H9 (cell line): ENCODE measurements around the gene RBM19. TPM values are rescaled to one million over a fixed set of nuclear protein-coding genes. Genes with fewer than 3 reads are reported as not detected.

Source experiments
- DNase-seq: peaks from one replicate; pipeline ENCODE4 v3.0.0-alpha.2; 2017
- H2AFZ ChIP-seq: one replicate; pipeline ENCODE4 v1.6.1; 2013; ENCODE audit warnings: mild to moderate bottlenecking, low read length, control low read depth, moderate library complexity
- H2AK5ac ChIP-seq: 2 replicates; pipeline ENCODE4 v1.6.1; 2013; ENCODE audit warnings: low read length, control low read depth, mixed read lengths; ENCODE audit not compliant: insufficient read length
- H2BK120ac ChIP-seq: one replicate; pipeline ENCODE4 v1.6.1; 2013; ENCODE audit warnings: low read depth, mild to moderate bottlenecking, low read length, control low read depth, inconsistent platforms; ENCODE audit not compliant: poor library complexity, severe bottlenecking
- H2BK12ac ChIP-seq: 2 replicates; pipeline ENCODE4 v1.6.1; 2013; ENCODE audit warnings: low read length, control low read depth, mixed read lengths, low read depth; ENCODE audit not compliant: insufficient read length
- H2BK15ac ChIP-seq: 2 replicates; pipeline ENCODE4 v1.6.1; 2013; ENCODE audit warnings: low read depth, low read length, control low read depth
- H2BK20ac ChIP-seq: one replicate; pipeline ENCODE4 v1.6.1; 2013; ENCODE audit warnings: low read depth, mild to moderate bottlenecking, low read length, control low read depth, inconsistent platforms; ENCODE audit not compliant: poor library complexity, severe bottlenecking
- H2BK5ac ChIP-seq: 2 replicates; pipeline ENCODE4 v1.6.1; 2013; ENCODE audit warnings: low read length, control low read depth, mixed read lengths; ENCODE audit not compliant: insufficient read length
- H3K14ac ChIP-seq: 2 replicates; pipeline ENCODE4 v1.6.1; 2013; ENCODE audit warnings: low read length, control low read depth; ENCODE audit not compliant: insufficient read depth
- H3K18ac ChIP-seq: 2 replicates; pipeline ENCODE4 v1.6.1; 2013; ENCODE audit warnings: low read depth, mild to moderate bottlenecking, mixed read lengths, low read length, control low read depth; ENCODE audit not compliant: insufficient read length
- H3K23ac ChIP-seq: 2 replicates; pipeline ENCODE4 v1.6.1; 2013; ENCODE audit warnings: low read length, control low read depth, mixed read lengths, low read depth; ENCODE audit not compliant: insufficient read length
- H3K23me2 ChIP-seq: 2 replicates; pipeline ENCODE4 v1.6.1; 2013; ENCODE audit warnings: low read depth, mild to moderate bottlenecking, mixed read lengths, low read length, control low read depth; ENCODE audit not compliant: insufficient read length, poor library complexity, severe bottlenecking
- H3K27ac ChIP-seq: 2 replicates; pipeline ENCODE4 v1.5.1; 2013; ENCODE audit warnings: low read length, control low read depth, mixed read lengths, low read depth; ENCODE audit not compliant: insufficient read length
- H3K27me3 ChIP-seq: 2 replicates; pipeline ENCODE4 v1.6.1; 2013; ENCODE audit warnings: low read length, control low read depth, inconsistent platforms; ENCODE audit not compliant: insufficient read depth
- H3K4ac ChIP-seq: 2 replicates; pipeline ENCODE4 v1.6.1; 2013; ENCODE audit warnings: low read depth, mild to moderate bottlenecking, control low read depth, inconsistent platforms, low read length, moderate library complexity
- H3K4me1 ChIP-seq: 2 replicates; pipeline ENCODE4 v1.6.1; 2013; ENCODE audit warnings: low read length, control low read depth, inconsistent platforms; ENCODE audit not compliant: insufficient read depth
- H3K4me2 ChIP-seq: 2 replicates; pipeline ENCODE4 v1.6.1; 2013; ENCODE audit warnings: low read length, control low read depth, mixed read lengths; ENCODE audit not compliant: insufficient read length, insufficient read depth
- H3K56ac ChIP-seq: 2 replicates; pipeline ENCODE4 v1.6.1; 2013; ENCODE audit warnings: low read depth, mild to moderate bottlenecking, mixed read lengths, low read length, control low read depth; ENCODE audit not compliant: insufficient read length
- H3K79me1 ChIP-seq: 2 replicates; pipeline ENCODE4 v1.6.1; 2013; ENCODE audit warnings: low read depth, mild to moderate bottlenecking, moderate library complexity, low read length, control low read depth, inconsistent platforms; ENCODE audit not compliant: insufficient read depth, poor library complexity, severe bottlenecking
- H3K79me2 ChIP-seq: 2 replicates; pipeline ENCODE4 v1.6.1; 2013; ENCODE audit warnings: low read length, control low read depth, inconsistent platforms; ENCODE audit not compliant: insufficient read depth
- H3K9ac ChIP-seq: 2 replicates; pipeline ENCODE4 v1.6.1; 2013; ENCODE audit warnings: low read length, control low read depth, mixed read lengths; ENCODE audit not compliant: insufficient read length; ENCODE audit errors: extremely low read depth
- H3K9me3 ChIP-seq: one replicate; pipeline ENCODE4 v1.6.1; 2013; ENCODE audit warnings: low read depth, low read length, inconsistent platforms; ENCODE audit not compliant: control insufficient read depth
- H3T11ph ChIP-seq: one replicate; pipeline ENCODE4 v1.6.1; 2013; ENCODE audit warnings: mild to moderate bottlenecking, low read length, control low read depth, inconsistent platforms
- H4K20me1 ChIP-seq: one replicate; pipeline ENCODE4 v1.6.1; 2013; ENCODE audit not compliant: control insufficient read depth, insufficient read length, insufficient read depth
- H4K5ac ChIP-seq: 2 replicates; pipeline ENCODE4 v1.6.1; 2013; ENCODE audit warnings: low read depth, mild to moderate bottlenecking, mixed read lengths, low read length, control low read depth; ENCODE audit not compliant: insufficient read length
- H4K8ac ChIP-seq: replicated peaks from 2 replicates; pipeline ENCODE4 v1.6.1; 2013; ENCODE audit warnings: low read length, control low read depth, mixed read lengths, low read depth; ENCODE audit not compliant: insufficient read length
- H4K91ac ChIP-seq: 2 replicates; pipeline ENCODE4 v1.6.1; 2013; ENCODE audit warnings: low read depth, mild to moderate bottlenecking, moderate library complexity, mixed read lengths, low read length, control low read depth; ENCODE audit not compliant: insufficient read length
- H3K27ac Mint-ChIP-seq, 3 experiments: 2 replicates in 2 of 3; 3 replicates in 1 of 3; pipeline ENCODE4 v1.8.0; 2020 to 2021; ENCODE audit warnings: mixed read lengths in 3 of 3, mild to moderate bottlenecking in 1 of 3, moderate library complexity in 1 of 3
- H3K27me3 Mint-ChIP-seq: 2 replicates; pipeline ENCODE4 v1.8.0; 2021; ENCODE audit warnings: low read depth, mild to moderate bottlenecking, moderate library complexity, mixed read lengths
- H3K36me3 Mint-ChIP-seq, 3 experiments: 2 replicates in 2 of 3; 3 replicates in 1 of 3; pipeline ENCODE4 v1.8.0; 2020 to 2021; ENCODE audit warnings: low read depth in 3 of 3, mixed read lengths in 3 of 3; ENCODE audit not compliant: insufficient read depth in 1 of 3
- H3K4me1 Mint-ChIP-seq, 2 experiments: 2 replicates each; pipeline ENCODE4 v1.8.0; 2020; ENCODE audit warnings: mixed read lengths in 2 of 2
- H3K4me3 Mint-ChIP-seq, 2 experiments: 2 replicates in 1 of 2; 3 replicates in 1 of 2; pipeline ENCODE4 v1.8.0; 2020 to 2021; ENCODE audit warnings: mild to moderate bottlenecking in 2 of 2, mixed read lengths in 2 of 2, moderate library complexity in 1 of 2
- H3K9me3 Mint-ChIP-seq, 2 experiments: 2 replicates in 1 of 2; 3 replicates in 1 of 2; pipeline ENCODE4 v1.8.0; 2020; ENCODE audit warnings: mild to moderate bottlenecking in 2 of 2, mixed read lengths in 2 of 2, moderate library complexity in 1 of 2
- WGBS: extraction: QIAGEN DNeasy Blood & Tissue Kit; methylation state at CpG from one replicate; pipeline ENCODE4 v1.1.7; 2013; ENCODE audit warnings: missing lambda C conversion rate, low lambda C conversion rate, mixed read lengths; ENCODE audit not compliant: insufficient read length; ENCODE audit errors: extremely low coverage; 5-methylcytosine and 5-hydroxymethylcytosine counted together
- total RNA-seq: library from RNA; stranded (reverse); gene quantifications from 2 replicates; pipeline ENCODE4 v1.2.1, GENCODE V29; 2021
- TF ChIP-seq, protein P1 (sequence below): fragments of 200-600 bp; sonication (generic); conservative IDR thresholded peaks from 3 replicates; pipeline ENCODE4 v1.8.0; 2021; ENCODE audit warnings: antibody characterized with exemption, mild to moderate bottlenecking

The RBM19 gene
- total RNA-seq, 1 experiment from 2014 or later, result 32.2 TPM

DNA sequence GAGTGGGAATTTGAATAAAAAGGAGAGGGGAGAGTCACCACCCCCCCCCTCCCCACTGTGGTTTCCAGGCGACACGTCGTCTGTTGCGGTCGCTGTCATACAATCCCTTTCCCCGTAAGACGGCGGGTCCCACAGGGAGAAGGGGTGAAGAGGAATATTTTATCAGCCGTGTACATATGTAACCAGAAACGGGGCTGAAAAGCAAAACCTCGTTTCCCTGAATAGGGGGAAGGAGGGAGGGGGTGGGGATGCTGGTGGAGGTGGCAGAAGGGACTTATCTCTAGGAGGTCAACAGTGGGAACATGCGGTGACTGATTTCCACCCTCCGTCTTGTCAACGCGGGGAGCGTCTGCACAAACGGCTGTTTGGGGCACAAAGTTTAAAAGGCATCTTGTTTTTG lies 171.4 kb downstream of the RBM19 start:
- H3K23me2 ChIP-seq, result no peaks in the 10 kb centered on the region
- no peak overlapping the region for H3K14ac ChIP-seq
- H2BK5ac ChIP-seq, result no peak overlapping the region
- no peak overlapping the region for H2AK5ac ChIP-seq
- no peak overlapping the region for H3T11ph ChIP-seq
- no peaks in the 10 kb centered on the region for H3K79me1 ChIP-seq
- H3K4me3 Mint-ChIP-seq, result no peak overlapping the region
- TF ChIP-seq, protein P1, sequence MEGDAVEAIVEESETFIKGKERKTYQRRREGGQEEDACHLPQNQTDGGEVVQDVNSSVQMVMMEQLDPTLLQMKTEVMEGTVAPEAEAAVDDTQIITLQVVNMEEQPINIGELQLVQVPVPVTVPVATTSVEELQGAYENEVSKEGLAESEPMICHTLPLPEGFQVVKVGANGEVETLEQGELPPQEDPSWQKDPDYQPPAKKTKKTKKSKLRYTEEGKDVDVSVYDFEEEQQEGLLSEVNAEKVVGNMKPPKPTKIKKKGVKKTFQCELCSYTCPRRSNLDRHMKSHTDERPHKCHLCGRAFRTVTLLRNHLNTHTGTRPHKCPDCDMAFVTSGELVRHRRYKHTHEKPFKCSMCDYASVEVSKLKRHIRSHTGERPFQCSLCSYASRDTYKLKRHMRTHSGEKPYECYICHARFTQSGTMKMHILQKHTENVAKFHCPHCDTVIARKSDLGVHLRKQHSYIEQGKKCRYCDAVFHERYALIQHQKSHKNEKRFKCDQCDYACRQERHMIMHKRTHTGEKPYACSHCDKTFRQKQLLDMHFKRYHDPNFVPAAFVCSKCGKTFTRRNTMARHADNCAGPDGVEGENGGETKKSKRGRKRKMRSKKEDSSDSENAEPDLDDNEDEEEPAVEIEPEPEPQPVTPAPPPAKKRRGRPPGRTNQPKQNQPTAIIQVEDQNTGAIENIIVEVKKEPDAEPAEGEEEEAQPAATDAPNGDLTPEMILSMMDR, result no peak
- H3K79me2 ChIP-seq, result no peaks in the 10 kb centered on the region
- H4K91ac ChIP-seq, result no peak overlapping the region
- H3K9me3 ChIP-seq, result no peaks in the 10 kb centered on the region
- H2BK120ac ChIP-seq, result no peak overlapping the region
- no peak overlapping the region for H2BK12ac ChIP-seq
- no peak overlapping the region for H3K23ac ChIP-seq
- no peaks in the 10 kb centered on the region for H3K27me3 ChIP-seq
- no peak overlapping the region for H3K9ac ChIP-seq
- DNase-seq, result no peak
- H3K4me1 ChIP-seq, result no peaks in the 10 kb centered on the region
- no peak overlapping the region for H3K27ac Mint-ChIP-seq
- no peaks in the 10 kb centered on the region; a peak in 1 of 7 replicates for H3K36me3 Mint-ChIP-seq
- no peak overlapping the region for H3K4me2 ChIP-seq
- WGBS, result no CpG with 5 or more reads among the region's 17 CpGs
- peaks cover 0 to 18% of the 10 kb centered on the region in 2 experiments; a peak in 3 of 4 replicates for H3K4me1 Mint-ChIP-seq
- no peak overlapping the region for H2BK15ac ChIP-seq
- no peak overlapping the region for H3K18ac ChIP-seq
- H4K8ac ChIP-seq, result no peak overlapping the region
- no peak overlapping the region for H3K4ac ChIP-seq
- no peak overlapping the region for H3K56ac ChIP-seq
- H3K9me3 Mint-ChIP-seq, result no peaks in the 10 kb centered on the region; a peak in 1 of 5 replicates
- no peak overlapping the region for H3K27ac ChIP-seq
- H2AFZ ChIP-seq, result no peak overlapping the region
- H2BK20ac ChIP-seq, result no peak overlapping the region
- H4K20me1 ChIP-seq, result no peaks in the 10 kb centered on the region
- H4K5ac ChIP-seq, result no peak overlapping the region
- H3K27me3 Mint-ChIP-seq, result peaks cover 32% of the 10 kb centered on the region
